CD4-positive, alpha-beta T cell treated with Interleukin-17A for 1 hour (primary cell): ENCODE results near the gene NOTCH2.
A peak's percentile ranks its signal among the peaks of the same experiment; 100 is the strongest.

Source experiments
- DNase-seq: peaks from one replicate; pipeline ENCODE4 v3.0.0-alpha.2; 2020

The NOTCH2 gene

DNA sequence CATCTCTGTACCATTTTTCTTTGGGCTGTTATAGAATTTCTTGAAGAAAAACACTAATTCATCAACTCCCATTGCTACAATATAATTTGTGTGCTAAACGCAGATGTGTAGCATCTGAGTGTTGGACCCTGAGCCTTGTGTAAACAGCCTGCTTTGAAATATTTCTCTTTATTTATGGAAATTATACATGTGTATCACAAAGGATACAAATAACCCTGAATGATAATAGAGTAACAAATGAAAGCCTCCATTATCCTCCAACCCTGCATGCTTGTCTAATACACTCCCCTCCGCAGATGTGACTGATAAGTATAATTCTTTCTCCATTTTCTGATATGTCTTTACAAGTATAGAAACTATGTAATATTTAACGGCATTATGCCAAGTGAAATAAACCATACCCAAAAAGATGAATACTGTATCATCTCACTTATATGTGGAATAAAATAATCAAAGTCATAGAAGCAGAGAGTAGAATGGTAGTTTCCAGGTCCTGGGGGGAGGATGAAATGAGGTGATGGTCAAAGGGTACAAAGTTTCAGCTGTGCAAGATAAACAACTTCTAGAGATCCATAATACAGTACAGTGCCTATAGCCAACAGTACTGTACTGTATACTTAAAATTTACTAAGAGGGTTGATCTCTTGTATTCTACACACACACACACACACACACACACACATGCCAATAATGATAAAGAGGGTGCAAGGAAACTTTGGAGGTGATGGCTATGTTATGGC, 170.3 kb downstream of the NOTCH2 start:
- no peak for DNase-seq

GRCh38 chr1:119898530-119898929, 170.9 kb downstream of the NOTCH2 start:
- DNase-seq = no peak

- DNase-seq = no peak
These were observed 173.2 kb downstream of the NOTCH2 start, which contains the start of gene ADAM30 for GRCh38 chr1:119896303-119896702. ADAM30 (minus strand) TSS chr1:119896515; CDS start chr1:119896336, 179 bp downstream.

GRCh38 chr1:119895102-119895501, 174.4 kb downstream of the NOTCH2 start:
- no peak for DNase-seq

GRCh38 chr1:119893827-119894700, 175.4 kb downstream of the NOTCH2 start:
- no peak for DNase-seq

GRCh38 chr1:119893238-119893791, 176.1 kb downstream of the NOTCH2 start:
- DNase-seq = no peak

DNA sequence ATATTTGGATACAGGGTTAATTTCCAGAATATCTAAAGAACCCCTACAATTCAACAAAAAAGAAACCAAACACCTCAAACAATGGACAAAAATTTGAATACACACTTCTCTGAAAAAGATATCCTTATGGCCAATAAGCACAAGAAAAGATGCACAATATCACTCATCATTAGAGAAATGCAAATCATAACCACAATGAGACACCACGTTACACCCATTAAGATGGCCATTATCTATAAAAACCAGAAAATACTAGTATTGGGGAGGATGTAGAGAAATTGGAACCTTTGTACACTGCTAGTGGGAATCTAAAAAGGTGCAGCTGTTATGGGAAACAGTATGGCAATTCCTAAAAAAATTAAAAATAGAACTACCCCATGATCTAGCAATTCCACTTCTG, 178.1 kb downstream of the NOTCH2 start:
- DNase-seq = no peak

DNA sequence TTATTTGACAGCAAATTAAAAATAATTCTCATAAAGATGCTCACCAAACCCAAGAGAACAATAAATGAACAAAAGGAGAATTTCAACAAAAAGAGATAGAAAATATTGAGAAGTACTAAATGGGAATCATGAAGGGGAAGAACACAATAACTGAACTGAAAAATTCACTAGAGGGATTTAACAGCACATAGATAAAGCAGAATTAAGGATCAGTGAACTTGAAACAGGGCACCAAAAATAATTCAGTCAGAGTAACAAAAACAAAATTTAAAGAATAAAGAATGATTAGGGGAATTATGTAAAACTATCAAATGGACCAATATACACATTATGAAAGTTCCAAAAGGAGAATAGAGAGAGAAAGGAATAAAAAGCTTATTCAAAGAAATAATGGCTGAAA, 181.0 kb downstream of the NOTCH2 start:
- DNase-seq = no peak

GRCh38 chr1:119887427-119887826, 182.0 kb downstream of the NOTCH2 start:
- no peak for DNase-seq

DNA sequence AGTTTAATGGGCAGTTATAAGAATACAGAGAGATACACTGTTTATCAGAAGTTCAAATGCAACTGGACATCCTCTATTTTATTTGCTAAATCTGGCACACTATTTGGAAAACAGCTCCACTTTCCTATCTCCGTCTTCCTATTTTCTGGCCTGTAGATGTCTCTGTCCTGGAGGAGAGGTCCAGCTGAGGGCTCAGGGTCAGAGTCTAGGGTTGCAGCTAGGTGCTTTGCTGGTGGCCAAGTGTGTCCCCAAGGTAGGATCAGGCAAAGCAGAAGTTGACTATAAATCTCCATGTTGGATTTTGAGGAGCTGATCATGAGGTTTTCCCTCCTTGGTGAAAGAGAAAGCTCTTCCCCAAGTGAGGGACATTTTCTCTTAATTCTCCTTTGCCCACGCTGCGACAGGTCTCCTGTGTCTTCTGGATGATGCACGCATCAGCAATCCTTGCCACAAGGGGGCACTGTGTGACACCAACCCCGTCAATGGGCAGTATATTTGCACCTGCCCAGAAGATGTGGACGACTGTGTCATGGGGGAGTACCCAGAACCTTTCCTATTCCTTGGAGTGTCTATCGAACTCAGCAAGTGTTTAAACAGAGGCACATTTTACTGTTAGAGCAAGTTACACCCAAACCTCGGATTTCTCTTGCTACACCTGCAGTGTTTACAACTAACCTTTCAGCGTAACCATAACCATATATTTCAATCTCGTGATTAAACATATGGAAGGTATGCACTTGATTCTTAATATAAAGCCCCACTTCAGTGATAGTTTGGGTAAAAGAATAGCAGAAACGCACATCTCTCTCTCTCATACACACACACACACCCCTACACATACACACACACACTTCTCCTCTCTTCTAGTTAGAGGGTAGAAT, 183.3 kb downstream of the NOTCH2 start:
- peak; percentile 60 for DNase-seq

- DNase-seq = no peak
These were observed 184.8 kb downstream of the NOTCH2 start for GRCh38 chr1:119884711-119885110.

- no peak for DNase-seq
These were observed 185.6 kb downstream of the NOTCH2 start for GRCh38 chr1:119883826-119884225.

GRCh38 chr1:119882132-119883049, 187.1 kb downstream of the NOTCH2 start:
- no peak for DNase-seq

- DNase-seq = no peak
These were observed 189.7 kb downstream of the NOTCH2 start for GRCh38 chr1:119879510-119880434.

DNA sequence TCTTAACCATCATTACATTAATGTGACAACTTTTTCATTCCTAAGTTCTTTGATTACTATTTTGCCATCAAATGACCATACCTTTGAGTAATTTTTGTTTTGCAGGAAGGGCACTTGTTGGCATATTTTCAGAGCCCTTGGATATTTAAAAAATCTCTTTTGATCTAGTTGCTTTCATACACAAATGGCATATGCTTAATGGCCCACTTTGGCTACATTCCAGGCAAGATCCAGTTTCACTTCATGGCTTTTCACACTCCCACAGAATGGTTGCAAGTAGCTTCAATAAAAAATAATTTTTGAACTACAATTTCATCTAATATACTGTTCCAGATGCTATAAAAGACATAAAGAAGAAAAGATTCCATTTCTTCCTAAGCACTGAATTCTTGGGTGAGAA, 191.3 kb downstream of the NOTCH2 start:
- no peak for DNase-seq

GRCh38 chr1:119874186-119874585, 195.3 kb downstream of the NOTCH2 start:
- no peak for DNase-seq

GRCh38 chr1:119873135-119874015, 196.1 kb downstream of the NOTCH2 start:
- no peak for DNase-seq

DNA sequence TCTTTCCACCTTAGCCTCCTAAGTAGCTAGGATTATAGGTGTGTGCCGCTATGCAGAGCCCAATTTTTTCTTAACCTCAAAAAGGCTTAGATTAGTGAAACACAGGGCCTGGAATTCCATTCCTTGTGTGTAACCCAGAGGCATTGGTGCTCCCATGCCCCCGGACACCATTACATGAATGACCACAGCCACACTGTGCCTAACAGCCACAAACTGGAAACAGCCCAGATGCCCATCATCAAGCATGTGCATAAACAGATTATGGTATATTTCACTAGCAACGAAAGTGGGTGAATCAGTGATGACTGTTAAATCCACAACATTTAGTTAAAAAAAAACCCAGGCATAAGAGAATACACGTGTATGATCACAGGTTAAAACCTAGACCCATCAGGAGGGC, 197.6 kb downstream of the NOTCH2 start:
- no peak for DNase-seq

- peak; percentile 45 for DNase-seq
These were observed 198.4 kb downstream of the NOTCH2 start for GRCh38 chr1:119870917-119871596.
